Measurements from ENCODE around the gene HOXD9. TPM values are rescaled to one million over a fixed set of nuclear protein-coding genes. Genes with fewer than 3 reads are reported as not detected.

Gene HOXD9
- total RNA-seq, 1 experiment from 2014 or later, result not detected

DNA sequence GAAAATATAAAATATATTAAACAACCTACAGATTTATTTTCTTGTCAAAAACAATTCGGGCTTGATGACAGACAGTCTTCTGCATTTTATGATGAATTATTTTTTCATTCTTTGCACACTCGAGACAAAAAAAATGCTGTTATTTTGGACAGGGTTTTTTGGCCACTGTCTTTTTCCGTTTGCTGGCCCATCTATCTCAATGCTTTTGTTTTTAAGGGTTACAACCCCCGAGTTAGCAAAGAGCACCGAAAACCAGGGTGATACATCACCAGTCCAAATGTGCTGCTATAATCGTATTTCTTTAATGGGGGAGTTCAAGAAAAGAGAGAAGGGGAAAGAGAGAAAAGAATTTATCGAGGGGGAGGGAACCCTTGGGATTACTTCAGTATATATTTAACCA lies 46.5 kb upstream of the HOXD9 start:
- H3K9me3 Mint-ChIP-seq, result no peaks in the 10 kb centered on the region
- H3K36me3 Mint-ChIP-seq, result peaks cover 1% of the 10 kb centered on the region; the same call in 1 of the 2 replicates
- no peak for DNase-seq (ENCODE audit: low spot score)
- CTCF ChIA-PET, result interaction anchor here (1.9 kb wide), 1 partner anchor 22 kb away, joined by 11 read pairs; no protein-coding TSS in a partner anchor
- ATAC-seq, result no peak
- H3K4me3 Mint-ChIP-seq, result no peak overlapping the region
- POLR2A ChIA-PET, result no interaction called here
- H3K4me1 Mint-ChIP-seq, result peaks cover 35% of the 10 kb centered on the region
- TF ChIP-seq ZNF232 (CRISPR knock-in tag; IDR thresholded peaks at IDR 0.05), result no peak
- no peak for TF ChIP-seq IRF2 (CRISPR knock-in tag; IDR thresholded peaks at IDR 0.05; ENCODE audit: borderline replicate concordance, low read depth)
- TF ChIP-seq, protein P1, sequence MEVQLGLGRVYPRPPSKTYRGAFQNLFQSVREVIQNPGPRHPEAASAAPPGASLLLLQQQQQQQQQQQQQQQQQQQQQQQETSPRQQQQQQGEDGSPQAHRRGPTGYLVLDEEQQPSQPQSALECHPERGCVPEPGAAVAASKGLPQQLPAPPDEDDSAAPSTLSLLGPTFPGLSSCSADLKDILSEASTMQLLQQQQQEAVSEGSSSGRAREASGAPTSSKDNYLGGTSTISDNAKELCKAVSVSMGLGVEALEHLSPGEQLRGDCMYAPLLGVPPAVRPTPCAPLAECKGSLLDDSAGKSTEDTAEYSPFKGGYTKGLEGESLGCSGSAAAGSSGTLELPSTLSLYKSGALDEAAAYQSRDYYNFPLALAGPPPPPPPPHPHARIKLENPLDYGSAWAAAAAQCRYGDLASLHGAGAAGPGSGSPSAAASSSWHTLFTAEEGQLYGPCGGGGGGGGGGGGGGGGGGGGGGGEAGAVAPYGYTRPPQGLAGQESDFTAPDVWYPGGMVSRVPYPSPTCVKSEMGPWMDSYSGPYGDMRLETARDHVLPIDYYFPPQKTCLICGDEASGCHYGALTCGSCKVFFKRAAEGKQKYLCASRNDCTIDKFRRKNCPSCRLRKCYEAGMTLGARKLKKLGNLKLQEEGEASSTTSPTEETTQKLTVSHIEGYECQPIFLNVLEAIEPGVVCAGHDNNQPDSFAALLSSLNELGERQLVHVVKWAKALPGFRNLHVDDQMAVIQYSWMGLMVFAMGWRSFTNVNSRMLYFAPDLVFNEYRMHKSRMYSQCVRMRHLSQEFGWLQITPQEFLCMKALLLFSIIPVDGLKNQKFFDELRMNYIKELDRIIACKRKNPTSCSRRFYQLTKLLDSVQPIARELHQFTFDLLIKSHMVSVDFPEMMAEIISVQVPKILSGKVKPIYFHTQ (CRISPR knock-in tag; IDR thresholded peaks at IDR 0.05), result no peak
- TF ChIP-seq ZNF263 (CRISPR knock-in tag; IDR thresholded peaks at IDR 0.05; ENCODE audit: low read depth), result no peak
- TF ChIP-seq, protein P2, sequence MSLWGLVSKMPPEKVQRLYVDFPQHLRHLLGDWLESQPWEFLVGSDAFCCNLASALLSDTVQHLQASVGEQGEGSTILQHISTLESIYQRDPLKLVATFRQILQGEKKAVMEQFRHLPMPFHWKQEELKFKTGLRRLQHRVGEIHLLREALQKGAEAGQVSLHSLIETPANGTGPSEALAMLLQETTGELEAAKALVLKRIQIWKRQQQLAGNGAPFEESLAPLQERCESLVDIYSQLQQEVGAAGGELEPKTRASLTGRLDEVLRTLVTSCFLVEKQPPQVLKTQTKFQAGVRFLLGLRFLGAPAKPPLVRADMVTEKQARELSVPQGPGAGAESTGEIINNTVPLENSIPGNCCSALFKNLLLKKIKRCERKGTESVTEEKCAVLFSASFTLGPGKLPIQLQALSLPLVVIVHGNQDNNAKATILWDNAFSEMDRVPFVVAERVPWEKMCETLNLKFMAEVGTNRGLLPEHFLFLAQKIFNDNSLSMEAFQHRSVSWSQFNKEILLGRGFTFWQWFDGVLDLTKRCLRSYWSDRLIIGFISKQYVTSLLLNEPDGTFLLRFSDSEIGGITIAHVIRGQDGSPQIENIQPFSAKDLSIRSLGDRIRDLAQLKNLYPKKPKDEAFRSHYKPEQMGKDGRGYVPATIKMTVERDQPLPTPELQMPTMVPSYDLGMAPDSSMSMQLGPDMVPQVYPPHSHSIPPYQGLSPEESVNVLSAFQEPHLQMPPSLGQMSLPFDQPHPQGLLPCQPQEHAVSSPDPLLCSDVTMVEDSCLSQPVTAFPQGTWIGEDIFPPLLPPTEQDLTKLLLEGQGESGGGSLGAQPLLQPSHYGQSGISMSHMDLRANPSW (CRISPR knock-in tag; conservative IDR thresholded peaks at IDR 0.05; ENCODE audit: low read depth), result no peak
- TF ChIP-seq, protein P3, sequence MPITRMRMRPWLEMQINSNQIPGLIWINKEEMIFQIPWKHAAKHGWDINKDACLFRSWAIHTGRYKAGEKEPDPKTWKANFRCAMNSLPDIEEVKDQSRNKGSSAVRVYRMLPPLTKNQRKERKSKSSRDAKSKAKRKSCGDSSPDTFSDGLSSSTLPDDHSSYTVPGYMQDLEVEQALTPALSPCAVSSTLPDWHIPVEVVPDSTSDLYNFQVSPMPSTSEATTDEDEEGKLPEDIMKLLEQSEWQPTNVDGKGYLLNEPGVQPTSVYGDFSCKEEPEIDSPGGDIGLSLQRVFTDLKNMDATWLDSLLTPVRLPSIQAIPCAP (CRISPR knock-in tag; IDR thresholded peaks at IDR 0.05), result no peak
- TF ChIP-seq ZNF138 (CRISPR knock-in tag; conservative IDR thresholded peaks at IDR 0.05), result no peak
- TF ChIP-seq, protein P4, sequence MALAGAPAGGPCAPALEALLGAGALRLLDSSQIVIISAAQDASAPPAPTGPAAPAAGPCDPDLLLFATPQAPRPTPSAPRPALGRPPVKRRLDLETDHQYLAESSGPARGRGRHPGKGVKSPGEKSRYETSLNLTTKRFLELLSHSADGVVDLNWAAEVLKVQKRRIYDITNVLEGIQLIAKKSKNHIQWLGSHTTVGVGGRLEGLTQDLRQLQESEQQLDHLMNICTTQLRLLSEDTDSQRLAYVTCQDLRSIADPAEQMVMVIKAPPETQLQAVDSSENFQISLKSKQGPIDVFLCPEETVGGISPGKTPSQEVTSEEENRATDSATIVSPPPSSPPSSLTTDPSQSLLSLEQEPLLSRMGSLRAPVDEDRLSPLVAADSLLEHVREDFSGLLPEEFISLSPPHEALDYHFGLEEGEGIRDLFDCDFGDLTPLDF (CRISPR knock-in tag; IDR thresholded peaks at IDR 0.05), result no peak
- no peak for TF ChIP-seq RORB (CRISPR knock-in tag; IDR thresholded peaks at IDR 0.05)
- TF ChIP-seq ZBTB21 (CRISPR knock-in tag; IDR thresholded peaks at IDR 0.05; ENCODE audit: borderline replicate concordance), result no peak
- TF ChIP-seq ZNF416 (CRISPR knock-in tag; IDR thresholded peaks at IDR 0.05), result no peak
- TF ChIP-seq JAZF1 (CRISPR knock-in tag; IDR thresholded peaks at IDR 0.05), result no peak
- TF ChIP-seq CBFB (CRISPR knock-in tag; IDR thresholded peaks at IDR 0.05; ENCODE audit: low read depth), result no peak
- no peak for TF ChIP-seq ATF1 (CRISPR knock-in tag; IDR thresholded peaks at IDR 0.05)
- TF ChIP-seq, protein P5, sequence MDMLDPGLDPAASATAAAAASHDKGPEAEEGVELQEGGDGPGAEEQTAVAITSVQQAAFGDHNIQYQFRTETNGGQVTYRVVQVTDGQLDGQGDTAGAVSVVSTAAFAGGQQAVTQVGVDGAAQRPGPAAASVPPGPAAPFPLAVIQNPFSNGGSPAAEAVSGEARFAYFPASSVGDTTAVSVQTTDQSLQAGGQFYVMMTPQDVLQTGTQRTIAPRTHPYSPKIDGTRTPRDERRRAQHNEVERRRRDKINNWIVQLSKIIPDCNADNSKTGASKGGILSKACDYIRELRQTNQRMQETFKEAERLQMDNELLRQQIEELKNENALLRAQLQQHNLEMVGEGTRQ (CRISPR knock-in tag; IDR thresholded peaks at IDR 0.05), result no peak
- no peak for TF ChIP-seq TCF7 (CRISPR knock-in tag; IDR thresholded peaks at IDR 0.05; ENCODE audit: low read depth)
- TF ChIP-seq ZNF671 (CRISPR knock-in tag; IDR thresholded peaks at IDR 0.05), result no peak
- no peak overlapping the region for H3K27ac Mint-ChIP-seq
- peaks cover 98% of the 10 kb centered on the region for H3K27me3 Mint-ChIP-seq (ENCODE audit: low read depth)

DNA sequence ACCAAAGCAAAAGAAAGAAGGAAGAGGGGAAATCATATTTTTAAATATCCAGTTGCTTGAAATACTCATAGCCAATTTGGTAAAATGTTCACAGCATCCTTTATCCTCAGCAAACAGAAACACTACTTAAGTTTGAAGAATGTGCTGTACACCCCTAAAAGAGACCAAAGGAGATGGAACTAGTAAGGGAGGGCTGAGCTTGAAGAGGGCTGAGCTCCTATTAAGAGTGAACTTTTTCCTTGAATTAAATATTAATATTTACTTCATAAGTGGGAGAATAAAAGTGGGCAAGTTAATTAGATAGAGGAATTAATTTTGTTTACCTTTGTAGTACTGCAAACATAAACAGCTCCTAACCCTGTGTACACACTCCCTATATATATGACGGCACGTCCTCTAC lies 45.7 kb upstream of the HOXD9 start:
- Mint-ChIP-seq H3K4me1 (peaks cover 33% of the 10 kb centered on the region), H3K4me3 (no peak overlapping the region), H3K27me3 (ENCODE audit: low read depth) (peaks cover 98% of the 10 kb centered on the region), H3K9me3 (no peaks in the 10 kb centered on the region), H3K36me3 (peaks cover 3% of the 10 kb centered on the region; the same call in 1 of the 2 replicates), H3K27ac (no peak overlapping the region)
- ATAC-seq, result no peak
- DNase-seq (ENCODE audit: low spot score), result no peak
- POLR2A ChIA-PET, result no interaction called here
- CTCF ChIA-PET, result no interaction called here
- TF ChIP-seq, protein P6, sequence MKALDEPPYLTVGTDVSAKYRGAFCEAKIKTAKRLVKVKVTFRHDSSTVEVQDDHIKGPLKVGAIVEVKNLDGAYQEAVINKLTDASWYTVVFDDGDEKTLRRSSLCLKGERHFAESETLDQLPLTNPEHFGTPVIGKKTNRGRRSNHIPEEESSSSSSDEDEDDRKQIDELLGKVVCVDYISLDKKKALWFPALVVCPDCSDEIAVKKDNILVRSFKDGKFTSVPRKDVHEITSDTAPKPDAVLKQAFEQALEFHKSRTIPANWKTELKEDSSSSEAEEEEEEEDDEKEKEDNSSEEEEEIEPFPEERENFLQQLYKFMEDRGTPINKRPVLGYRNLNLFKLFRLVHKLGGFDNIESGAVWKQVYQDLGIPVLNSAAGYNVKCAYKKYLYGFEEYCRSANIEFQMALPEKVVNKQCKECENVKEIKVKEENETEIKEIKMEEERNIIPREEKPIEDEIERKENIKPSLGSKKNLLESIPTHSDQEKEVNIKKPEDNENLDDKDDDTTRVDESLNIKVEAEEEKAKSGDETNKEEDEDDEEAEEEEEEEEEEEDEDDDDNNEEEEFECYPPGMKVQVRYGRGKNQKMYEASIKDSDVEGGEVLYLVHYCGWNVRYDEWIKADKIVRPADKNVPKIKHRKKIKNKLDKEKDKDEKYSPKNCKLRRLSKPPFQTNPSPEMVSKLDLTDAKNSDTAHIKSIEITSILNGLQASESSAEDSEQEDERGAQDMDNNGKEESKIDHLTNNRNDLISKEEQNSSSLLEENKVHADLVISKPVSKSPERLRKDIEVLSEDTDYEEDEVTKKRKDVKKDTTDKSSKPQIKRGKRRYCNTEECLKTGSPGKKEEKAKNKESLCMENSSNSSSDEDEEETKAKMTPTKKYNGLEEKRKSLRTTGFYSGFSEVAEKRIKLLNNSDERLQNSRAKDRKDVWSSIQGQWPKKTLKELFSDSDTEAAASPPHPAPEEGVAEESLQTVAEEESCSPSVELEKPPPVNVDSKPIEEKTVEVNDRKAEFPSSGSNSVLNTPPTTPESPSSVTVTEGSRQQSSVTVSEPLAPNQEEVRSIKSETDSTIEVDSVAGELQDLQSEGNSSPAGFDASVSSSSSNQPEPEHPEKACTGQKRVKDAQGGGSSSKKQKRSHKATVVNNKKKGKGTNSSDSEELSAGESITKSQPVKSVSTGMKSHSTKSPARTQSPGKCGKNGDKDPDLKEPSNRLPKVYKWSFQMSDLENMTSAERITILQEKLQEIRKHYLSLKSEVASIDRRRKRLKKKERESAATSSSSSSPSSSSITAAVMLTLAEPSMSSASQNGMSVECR (CRISPR knock-in tag; IDR thresholded peaks at IDR 0.05; ENCODE audit: borderline replicate concordance), result no peak
- TF ChIP-seq, protein P7, sequence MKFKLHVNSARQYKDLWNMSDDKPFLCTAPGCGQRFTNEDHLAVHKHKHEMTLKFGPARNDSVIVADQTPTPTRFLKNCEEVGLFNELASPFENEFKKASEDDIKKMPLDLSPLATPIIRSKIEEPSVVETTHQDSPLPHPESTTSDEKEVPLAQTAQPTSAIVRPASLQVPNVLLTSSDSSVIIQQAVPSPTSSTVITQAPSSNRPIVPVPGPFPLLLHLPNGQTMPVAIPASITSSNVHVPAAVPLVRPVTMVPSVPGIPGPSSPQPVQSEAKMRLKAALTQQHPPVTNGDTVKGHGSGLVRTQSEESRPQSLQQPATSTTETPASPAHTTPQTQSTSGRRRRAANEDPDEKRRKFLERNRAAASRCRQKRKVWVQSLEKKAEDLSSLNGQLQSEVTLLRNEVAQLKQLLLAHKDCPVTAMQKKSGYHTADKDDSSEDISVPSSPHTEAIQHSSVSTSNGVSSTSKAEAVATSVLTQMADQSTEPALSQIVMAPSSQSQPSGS (CRISPR knock-in tag; IDR thresholded peaks at IDR 0.05; ENCODE audit: borderline replicate concordance, low read depth), result no peak
- TF ChIP-seq, protein P8, sequence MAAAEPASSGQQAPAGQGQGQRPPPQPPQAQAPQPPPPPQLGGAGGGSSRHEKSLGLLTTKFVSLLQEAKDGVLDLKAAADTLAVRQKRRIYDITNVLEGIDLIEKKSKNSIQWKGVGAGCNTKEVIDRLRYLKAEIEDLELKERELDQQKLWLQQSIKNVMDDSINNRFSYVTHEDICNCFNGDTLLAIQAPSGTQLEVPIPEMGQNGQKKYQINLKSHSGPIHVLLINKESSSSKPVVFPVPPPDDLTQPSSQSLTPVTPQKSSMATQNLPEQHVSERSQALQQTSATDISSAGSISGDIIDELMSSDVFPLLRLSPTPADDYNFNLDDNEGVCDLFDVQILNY (CRISPR knock-in tag; IDR thresholded peaks at IDR 0.05), result no peak

All from WTC11 (cell line).